HG03442 (cell line): ENCODE data around the gene FKBP1A.
"Not testable (repeated sequence)": the region's sequence is repeated elsewhere in the genome, so short reads cannot be mapped to it uniquely, and the experiment has no call there.

Experiments used
- ATAC-seq: cut with Tn5 transposase; IDR thresholded peaks from one replicate; pipeline ENCODE4 v1.9.1; 2021; ENCODE audit warnings: mild to moderate bottlenecking, moderate library complexity; ENCODE audit not compliant: unreplicated experiment

Gene FKBP1A

GRCh38 chr20:1369970-1370369 lies 22.9 kb downstream of the FKBP1A start:
- ATAC-seq, result no peak

- ATAC-seq, result no peak
These were observed 24.2 kb downstream of the FKBP1A start for GRCh38 chr20:1368448-1369199.

GRCh38 chr20:1367479-1367878 lies 25.4 kb downstream of the FKBP1A start:
- no peak for ATAC-seq

- ATAC-seq, result no peak
These were observed 28.7 kb downstream of the FKBP1A start for GRCh38 chr20:1364106-1364505.

- no peak for ATAC-seq
These were observed 29.3 kb downstream of the FKBP1A start for GRCh38 chr20:1363522-1363921.

GRCh38 chr20:1362484-1362883 lies 30.4 kb downstream of the FKBP1A start:
- no peak for ATAC-seq

GRCh38 chr20:1360094-1360846 lies 32.6 kb downstream of the FKBP1A start:
- no peak for ATAC-seq

- ATAC-seq, result no peak
These were observed 34.8 kb downstream of the FKBP1A start for GRCh38 chr20:1357921-1358671.

- ATAC-seq, result no peak
These were observed 38.9 kb downstream of the FKBP1A start for GRCh38 chr20:1353956-1354355.

GRCh38 chr20:1346315-1346969 lies 46.4 kb downstream of the FKBP1A start:
- ATAC-seq, result no peak

- no peak for ATAC-seq
These were observed 47.1 kb downstream of the FKBP1A start for GRCh38 chr20:1345756-1346093.

GRCh38 chr20:1345030-1345755 lies 47.7 kb downstream of the FKBP1A start:
- ATAC-seq, result no peak

- not testable (repeated sequence) for ATAC-seq
These were observed 49.3 kb downstream of the FKBP1A start for GRCh38 chr20:1343446-1344124.

- no peak for ATAC-seq
These were observed 51.1 kb downstream of the FKBP1A start for GRCh38 chr20:1341561-1342265.

- no peak for ATAC-seq
These were observed 54.1 kb downstream of the FKBP1A start for GRCh38 chr20:1338801-1339200.

- no peak for ATAC-seq
These were observed 54.8 kb downstream of the FKBP1A start for GRCh38 chr20:1338096-1338495.

GRCh38 chr20:1337441-1337840 lies 55.4 kb downstream of the FKBP1A start:
- ATAC-seq, result no peak

GRCh38 chr20:1336699-1337367 lies 56.0 kb downstream of the FKBP1A start:
- no peak for ATAC-seq
